GM18909 (cell line): ENCODE data around the gene PYCARD.
"Not testable (repeated sequence)": the region's sequence is repeated elsewhere in the genome, so short reads cannot be mapped to it uniquely, and the experiment has no call there.

Experiments
- ATAC-seq: cut with Tn5 transposase; IDR thresholded peaks from one replicate; pipeline ENCODE4 v1.9.1; 2021; ENCODE audit warnings: mild to moderate bottlenecking; ENCODE audit not compliant: unreplicated experiment, poor library complexity

Gene PYCARD

DNA sequence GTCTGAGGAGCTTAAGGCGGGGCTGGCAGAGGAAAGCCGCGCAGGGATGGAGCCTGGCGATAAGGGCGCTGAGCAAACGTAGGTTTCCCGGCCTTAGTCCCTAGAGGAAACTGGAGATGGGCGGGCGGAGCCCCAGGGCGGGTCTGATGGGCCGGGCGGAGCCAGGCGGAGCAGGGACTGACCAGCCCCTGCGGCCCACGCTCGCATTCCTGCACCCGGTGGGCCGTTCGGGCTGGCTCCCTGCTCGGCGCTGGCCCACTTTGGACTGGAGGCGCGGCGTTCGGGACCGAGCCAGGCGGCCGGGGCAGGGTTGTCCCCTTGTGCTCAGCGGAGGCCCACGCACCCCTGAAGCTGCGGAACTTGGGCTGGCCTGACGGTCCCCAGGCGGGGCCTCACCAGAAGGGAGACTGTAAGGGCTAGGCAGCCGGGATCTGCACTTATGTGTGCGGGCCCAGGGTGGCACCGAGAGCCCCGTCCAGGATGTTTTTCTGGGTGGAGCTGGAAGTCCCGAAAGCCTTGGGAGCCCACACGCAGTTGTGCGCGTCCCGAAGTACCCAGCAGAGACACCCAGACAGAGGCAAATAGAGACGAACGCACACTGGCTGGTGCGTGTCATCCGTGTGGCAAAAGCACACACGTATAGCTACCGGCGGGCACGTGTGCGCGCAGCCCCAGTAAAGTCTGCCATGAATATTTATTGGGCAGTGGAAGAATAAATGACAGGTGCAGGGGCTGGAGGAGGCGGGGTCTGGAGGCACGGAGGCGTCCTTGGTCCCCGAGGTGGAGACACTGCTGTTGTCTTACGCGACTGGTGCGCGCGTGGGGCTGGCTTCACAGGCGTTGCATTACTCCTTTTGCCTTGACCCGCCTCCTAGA lies 13.0 kb upstream of the PYCARD start:
- no peak for ATAC-seq

DNA sequence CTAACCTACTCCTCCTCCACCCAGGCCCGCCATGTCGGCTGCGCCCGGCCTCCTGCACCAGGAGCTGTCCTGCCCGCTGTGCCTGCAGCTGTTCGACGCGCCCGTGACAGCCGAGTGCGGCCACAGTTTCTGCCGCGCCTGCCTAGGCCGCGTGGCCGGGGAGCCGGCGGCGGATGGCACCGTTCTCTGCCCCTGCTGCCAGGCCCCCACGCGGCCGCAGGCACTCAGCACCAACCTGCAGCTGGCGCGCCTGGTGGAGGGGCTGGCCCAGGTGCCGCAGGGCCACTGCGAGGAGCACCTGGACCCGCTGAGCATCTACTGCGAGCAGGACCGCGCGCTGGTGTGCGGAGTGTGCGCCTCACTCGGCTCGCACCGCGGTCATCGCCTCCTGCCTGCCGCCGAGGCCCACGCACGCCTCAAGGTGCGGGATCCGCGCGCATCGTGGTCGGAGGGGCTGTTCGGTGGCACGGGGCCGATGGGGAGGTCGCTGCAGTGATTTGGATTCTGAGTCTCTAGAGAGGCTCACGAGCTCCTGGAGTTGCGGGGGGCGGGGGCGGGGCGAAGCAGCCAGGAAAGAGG lies 12.2 kb upstream of the PYCARD start:
- no peak for ATAC-seq

DNA sequence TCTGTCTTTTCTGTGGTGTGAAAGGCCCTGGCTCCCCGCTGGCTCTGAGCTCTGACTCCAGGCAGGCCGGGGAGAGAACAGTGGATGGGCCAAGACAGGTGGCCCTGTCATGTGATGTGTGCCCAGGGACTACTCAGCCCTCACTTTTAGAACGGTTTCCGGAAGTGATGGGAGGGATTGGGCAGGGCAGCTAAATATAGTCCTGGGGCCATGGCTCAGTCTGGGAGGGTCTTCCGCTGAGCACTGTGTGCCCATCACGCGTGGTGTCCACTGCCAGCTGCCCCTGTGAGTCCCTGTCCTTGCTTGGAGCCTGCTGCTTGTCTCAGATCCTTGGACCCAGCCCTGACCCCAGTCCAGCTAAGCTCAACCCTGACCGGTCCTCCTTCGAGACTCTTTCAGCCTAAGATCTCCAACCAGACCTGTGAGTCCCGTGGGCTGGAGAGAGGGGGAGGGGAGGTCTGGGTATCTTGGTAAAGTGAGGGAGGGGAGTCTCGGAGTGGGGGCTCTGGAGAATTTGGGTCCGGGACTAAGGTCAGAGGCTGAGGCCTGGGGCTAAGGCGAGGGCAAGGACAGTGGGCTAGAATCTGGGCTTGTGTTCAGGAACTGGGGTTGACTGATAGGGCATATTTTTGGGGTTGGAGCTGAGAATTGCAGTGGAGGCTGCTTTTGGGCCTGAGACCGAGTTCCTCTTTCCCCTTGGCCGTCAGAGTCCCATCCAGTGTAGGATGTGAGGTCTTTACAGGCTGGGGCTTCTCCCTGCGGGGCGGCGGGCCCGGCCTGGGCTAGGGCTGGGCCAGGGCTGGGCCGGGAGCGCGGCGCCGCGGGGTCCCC lies 11.5 kb upstream of the PYCARD start, which contains the start of gene TRIM72:
TRIM72 (plus strand) TSS at position 243 of the 831 bp plus-strand sequence. CDS start 620 bp downstream, outside the sequence.
- no peak for ATAC-seq

DNA sequence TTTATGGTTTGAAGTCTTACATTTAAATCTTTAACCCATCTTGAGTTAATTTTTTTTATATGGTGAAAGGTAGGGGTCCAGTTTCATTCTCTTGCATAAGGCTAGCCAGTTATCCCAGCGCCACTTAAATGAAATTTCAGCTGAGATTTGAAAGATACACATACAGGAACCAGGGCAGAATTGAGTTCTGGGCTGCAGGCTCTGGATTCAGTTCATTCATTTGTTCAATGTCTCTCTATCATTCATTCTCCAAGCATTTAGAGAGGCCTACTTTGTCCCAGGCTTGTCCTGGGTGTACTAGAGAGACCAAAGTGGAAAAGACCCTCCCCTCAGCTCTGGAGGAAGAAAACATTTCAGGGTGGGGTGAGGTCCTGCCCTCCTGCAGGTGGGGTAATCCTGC lies 10.8 kb upstream of the PYCARD start:
- ATAC-seq, result no peak

DNA sequence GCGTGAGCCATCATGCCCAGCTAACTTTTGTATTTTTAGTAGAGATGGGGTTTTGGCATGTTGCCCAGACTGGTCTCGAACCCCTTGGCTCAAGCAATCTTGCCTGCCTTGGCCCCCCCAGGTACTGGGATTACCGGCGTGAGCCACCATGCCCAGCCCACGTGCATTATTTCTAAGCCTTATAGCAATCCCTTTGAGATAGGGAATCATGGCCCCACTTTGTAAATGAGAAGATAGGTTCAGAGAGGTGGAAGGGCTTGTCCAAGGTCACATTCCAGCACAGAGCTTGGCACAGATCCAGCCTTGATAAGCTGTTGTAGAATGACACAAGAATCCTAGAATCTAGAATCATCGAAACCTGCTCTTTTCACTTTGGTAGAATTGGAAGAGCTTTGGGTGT lies 4.2 kb upstream of the PYCARD start:
- no peak for ATAC-seq

DNA sequence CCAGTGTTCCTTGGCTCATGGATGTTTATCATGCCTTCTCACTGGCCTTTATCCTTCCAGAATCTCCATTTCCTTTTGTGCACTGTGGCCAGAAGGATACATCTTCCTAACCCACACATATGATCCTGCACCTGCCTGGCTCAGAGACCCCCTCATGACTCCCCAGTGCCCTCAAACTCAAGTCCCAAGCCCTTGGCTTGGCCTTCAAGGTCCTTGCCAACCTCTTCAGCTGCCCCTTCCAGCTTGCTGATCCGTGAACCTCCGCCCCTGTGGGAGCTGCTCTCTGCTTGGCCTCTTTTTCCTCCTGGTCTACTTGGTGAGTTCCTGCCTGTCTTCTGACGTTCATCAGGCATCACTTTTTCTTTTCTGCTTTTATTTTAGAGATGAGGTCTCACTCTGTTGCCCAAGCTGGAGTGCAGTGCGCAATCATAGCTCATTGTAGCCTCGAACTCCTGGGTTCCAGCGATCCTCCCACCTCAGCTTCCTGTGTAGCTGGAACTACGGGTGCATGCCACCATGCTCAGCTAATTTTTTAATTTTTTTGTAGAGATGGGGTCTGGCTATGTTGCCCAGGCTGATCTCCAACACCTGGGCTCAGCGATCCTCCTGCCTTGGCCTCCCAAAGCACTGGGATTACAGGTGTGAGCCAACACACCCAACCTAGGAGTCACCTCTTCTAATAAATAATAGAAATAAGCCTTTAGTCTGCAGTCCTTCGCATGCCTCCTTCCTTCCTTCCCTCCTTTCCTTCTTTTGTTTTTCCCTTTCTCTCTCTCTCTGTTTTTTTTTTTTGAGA lies 2.5 kb upstream of the PYCARD start:
- ATAC-seq, result no peak

DNA sequence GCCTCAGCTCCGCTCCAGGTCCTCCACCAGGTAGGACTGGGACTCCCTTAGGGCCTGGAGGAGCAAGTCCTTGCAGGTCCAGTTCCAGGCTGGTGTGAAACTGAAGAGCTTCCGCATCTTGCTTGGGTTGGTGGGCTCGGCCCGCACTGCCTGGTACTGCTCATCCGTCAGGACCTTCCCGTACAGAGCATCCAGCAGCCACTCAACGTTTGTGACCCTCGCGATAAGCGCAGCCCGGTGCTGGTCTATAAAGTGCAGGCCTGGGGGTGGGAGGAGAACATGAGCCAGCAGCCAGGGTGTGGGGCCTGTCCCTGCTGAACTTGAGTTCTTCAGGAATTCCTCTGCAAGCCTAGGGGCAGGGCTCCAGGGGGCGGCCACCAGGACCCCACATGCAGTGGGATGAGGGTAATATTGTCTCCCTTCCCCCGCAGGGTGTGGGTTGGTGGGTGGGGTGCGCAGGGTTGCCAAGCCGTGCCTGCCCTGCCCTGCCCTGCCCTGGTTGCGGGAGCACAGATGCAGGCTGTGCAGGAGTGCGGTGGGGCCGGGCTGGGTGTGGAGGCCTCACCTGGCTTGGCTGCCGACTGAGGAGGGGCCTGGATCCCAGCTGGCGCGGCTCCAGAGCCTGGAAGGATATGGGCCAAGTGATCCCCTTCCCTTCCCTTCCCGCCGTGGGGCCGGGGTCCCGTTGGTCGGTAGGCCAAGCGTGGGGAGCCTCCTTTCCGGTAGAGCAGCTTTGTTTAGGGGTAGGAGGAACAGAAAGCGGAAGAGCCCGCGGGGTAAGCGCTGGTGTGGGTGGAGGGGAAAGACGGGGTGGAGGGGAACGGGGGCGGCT lies 762 bp downstream of the PYCARD start:
- peak; percentile 62 for ATAC-seq

DNA sequence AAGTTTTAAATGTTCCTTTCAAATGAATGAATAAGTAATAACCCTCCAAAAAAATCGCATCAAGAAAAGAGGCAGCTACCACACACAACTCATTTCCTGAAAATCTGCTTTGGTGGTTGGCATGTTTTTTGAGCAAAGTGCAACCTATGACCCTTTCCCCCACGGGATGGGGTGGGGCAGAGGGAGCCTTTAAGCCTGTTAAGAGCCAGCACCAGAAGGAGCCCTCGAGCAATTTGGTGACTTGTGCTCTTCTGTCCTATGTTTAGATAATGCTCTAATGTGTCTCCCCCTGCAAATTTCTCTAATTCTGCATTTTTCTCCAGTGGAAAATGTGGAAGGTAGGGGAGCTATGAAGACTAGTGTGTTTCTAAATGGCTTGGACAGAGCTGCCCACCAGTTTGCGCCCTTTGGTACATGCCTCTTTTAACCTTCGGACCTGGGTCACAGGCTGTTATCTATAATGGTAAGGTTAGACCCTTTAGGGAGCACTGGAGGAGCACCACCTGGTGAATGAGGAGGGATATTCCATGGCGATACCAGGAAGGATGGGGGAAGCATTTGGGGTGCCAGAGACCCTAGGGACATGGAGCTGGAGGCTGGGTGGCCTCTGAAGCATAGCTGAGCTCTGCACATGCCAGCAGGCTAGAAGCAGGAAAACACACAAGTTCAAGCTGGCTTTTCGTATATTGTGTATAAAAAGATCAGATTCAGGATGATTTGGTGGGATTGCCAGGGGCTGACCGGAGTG lies 1.6 kb downstream of the PYCARD start:
- no peak for ATAC-seq

DNA sequence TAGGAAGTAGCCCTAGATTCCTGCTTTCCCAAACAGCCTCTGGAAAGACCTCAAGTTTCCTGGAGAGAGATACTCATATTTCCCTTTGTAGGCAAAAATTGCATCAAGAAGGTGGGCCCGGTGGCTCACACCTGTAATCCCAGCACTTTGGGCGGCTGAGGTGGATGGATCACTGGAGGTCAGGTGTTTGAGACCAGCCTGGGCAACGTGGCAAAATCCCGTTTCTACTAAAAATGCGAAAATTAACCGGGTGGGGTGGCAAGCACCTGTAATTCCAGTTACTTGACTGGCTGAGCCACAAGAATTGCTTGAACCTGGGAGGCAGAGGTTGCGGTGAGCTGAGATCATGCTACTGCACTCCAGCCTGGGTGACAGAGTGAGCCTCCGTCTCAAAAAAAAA lies 2.4 kb downstream of the PYCARD start:
- not testable (repeated sequence) for ATAC-seq

DNA sequence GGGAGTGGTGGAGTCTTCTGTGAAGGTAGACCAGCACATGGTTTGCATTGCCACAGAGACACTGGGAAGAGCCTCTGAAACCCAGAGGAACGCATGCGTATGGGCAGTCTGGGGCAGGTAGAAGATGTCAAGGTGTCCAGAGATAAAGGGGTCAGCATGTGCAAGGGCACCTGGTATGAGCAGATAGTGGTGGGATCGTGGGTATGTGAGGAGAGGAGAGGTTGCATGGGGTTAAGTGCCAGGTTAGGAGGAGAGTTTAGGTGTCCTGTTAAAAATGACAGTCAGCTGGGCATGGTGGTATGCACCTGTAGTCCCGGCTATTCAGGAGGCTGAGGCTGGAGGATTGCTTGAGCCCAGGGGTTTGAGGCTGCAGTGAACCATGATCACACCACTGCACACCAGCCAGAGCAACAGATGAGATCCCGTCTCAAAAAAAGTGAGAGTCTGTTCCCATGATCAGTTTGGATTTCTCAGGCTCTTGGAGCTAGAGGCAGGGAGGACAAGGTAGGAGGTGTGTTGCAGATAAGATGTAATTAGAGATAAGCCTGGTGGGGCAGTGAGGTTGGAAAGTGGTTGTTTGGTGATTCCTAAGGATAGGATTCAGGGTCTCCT lies 3.0 kb downstream of the PYCARD start:
- ATAC-seq, result no peak

DNA sequence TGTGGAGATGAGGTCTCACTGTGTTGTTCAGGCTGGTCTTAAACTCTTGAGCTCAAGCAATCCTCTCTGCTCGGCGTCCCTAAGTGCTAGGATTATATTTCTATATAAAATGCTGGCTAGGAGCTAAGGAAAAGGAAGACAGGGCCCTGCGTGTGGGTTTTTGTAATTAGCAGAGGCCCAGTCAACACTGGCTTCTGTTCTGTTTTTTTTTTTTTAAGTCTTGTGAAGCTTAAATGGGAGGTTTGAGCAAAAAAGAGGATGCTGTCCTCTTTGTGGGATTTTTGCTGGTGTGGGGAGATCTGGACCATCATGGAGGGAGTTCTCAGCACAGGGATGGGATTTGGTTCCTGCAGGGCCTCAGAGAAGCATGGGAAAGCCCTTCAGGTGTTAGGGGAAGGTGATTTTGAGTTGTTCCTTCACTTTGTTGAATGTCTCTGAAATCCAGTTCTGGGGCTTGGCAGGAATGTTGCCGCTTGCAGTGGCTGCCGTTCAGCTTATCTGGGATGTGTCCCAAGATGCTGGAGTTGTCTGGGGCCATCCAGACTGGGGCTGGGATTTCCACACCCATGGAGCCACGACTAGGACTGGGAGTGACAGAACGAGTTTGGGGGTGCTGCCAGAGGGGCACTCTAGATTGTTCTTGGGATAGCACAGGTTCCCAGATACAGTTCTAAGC lies 4.2 kb downstream of the PYCARD start:
- no peak for ATAC-seq

DNA sequence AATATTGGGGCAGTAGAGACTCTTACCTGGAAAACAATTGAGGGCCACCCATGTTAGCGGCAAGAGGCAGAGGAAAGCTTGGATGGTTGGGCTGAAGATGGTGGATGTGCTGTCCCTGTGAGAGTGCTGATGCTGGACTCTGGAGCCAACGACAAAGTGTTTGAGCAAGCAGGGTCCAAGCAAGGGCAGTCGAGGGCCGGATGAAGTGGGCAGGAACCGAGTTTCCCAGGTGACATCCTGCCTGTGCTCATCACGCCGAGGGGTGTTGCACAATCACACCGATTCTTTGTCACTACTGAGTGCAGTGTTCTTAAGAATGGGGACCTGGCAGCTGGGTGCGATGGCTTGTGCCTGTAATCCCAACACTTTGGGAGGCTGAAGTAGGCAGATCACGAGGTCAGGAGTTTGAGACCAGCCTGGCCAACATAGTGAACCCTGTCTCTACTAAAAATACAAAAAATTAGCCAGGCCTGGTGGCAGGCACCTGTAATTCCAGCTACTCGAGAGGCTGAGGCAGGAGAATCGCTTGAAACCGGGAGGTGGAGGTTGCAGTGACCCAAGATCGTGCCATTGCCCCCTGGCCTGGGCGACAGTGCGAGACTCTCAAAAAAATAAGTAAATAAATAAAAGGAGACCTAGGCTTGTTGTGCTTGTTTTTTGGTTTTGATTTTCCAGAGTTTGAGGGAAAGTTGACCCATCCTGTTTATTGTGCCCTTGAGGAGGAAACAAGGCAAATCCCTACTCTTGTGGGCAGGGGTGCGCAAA lies 6.1 kb downstream of the PYCARD start:
- ATAC-seq, result no peak

DNA sequence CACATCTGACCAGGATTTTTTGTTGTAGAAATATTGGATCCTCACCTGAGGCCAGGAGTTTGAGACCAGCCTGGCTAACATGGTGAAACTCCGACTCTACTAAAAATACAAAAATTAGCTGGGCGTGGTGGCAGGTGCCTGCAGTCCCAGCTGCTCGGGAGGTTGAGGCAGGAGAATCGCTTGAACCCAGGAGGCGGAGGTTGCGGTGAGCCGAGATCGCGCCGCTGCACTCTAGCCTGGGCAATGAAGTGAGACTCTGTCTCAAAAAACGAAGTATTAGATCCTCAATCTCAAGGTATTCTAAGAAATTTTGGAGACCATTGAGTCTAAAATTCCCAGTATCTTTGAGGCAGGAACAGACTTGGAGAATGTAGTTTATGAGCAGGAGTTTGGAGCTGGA lies 6.7 kb downstream of the PYCARD start:
- ATAC-seq, result not testable (repeated sequence)

DNA sequence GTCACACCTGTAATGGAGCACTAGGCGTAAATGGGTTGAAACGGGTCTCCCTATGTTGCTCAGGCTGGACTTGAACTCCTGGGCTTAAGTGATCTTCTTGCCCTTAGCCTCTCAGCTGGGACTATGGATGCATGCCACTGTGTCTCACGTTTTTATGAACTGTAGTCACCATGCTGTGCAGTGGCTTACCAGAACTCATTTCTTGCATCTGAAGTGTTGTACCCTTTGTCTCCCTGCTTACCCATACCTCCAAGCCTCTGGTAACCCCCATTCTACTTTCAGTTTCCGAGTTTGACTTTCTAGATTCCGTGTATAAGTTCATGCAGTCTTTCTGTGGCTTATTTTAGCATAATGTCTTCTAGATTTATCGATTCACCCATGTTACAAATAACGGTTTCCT lies 7.7 kb downstream of the PYCARD start:
- ATAC-seq, result no peak

DNA sequence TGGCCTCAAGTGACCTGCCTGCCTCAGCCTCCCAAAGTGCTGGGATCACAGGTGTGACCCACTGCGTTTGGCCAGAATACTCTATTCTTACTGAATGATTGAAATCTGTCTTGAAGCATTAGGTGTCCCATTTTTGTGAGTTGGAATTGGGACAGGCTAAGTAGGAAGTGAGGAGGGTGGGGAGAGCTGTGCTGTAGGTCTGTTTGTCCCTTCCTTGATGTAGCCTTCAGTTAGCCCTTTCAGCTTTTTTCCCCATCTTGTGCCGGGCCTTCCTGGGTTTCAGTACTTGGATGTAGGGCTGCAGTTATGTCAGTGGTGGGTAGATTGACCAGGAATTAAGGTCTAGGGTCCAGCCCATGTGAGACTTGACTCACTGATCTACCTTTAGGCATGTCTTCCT lies 8.7 kb downstream of the PYCARD start:
- ATAC-seq, result no peak

DNA sequence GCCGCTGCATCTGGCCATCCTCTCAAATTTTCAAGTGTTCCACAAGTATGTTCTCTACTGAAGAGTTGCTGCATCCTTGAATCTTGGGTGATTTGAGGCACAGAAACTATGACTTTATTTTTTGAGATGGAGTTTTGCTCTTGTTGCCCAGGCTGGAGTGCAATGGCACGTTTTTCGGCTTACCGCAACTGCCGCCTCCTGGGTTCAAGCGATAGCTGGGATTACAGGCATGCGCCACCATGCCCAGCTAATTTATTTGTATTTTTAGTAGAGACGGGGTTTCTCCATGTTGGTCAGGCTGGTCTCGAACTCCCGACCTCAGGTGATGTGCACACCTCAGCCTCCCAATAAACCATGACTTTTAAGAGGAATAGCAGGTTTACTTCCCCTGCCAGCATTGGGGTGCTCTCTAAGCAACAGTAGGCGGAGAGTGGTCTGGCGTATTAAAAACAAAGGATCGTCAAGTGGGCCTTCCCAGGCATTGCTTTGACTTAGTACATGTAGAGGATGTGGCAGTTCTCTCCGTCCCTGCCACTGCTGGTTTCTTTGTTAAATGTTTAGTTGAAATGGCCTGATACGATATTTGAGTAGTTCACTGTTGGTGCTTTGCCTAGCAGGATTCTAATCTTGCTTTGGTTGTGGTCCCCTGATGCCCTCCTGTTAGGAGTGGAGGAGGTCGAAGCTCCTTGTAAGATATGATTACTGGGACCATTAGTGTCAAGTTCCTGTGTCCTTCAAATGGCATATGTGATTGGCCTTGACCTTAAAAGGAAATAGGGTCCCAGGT lies 9.5 kb downstream of the PYCARD start:
- no peak for ATAC-seq
